PC-3 (cell line): ENCODE data around the gene TIPRL. TPM values are rescaled to one million over a fixed set of nuclear protein-coding genes. Genes with fewer than 3 reads are reported as not detected.

Experiments
- ATAC-seq: fragments of 200-7000 bp; cut with Tn5 transposase; 2 replicates; pipeline ENCODE4 v1.9.1; 2020; ENCODE audit warnings: mild to moderate bottlenecking, moderate library complexity
- BruUV-seq: library from RNA; stranded (reverse); fragments of 400-500 nt; replicated peaks from 2 replicates; lab custom pipeline; 2021; lab: Mats Ljungman, UMichigan
- CTCF ChIA-PET: fragments of 300-600 bp; sonication (Branson Sonifier 250); formaldehyde crosslinking; loops from one replicate; lab custom pipeline; 2022; ENCODE audit warnings: antibody characterized with exemption; lab: Charles Lee
- POLR2A ChIA-PET: fragments of 300-600 bp; sonication (Branson Sonifier 250); formaldehyde crosslinking; loops from one replicate; lab custom pipeline; 2022; ENCODE audit warnings: antibody characterized with exemption; ENCODE audit not compliant: unreplicated experiment; lab: Charles Lee
- DNase-seq: peaks from one replicate; pipeline ENCODE4 v3.0.0-alpha.2; 2015
- H2AFZ ChIP-seq: fragments of 300-600 bp; sonication (generic); 2 replicates; pipeline ENCODE4 v1.6.0; 2016; ENCODE audit warnings: antibody characterized with exemption, low read length
- H3F3A ChIP-seq: fragments of 300-600 bp; sonication (generic); one replicate; pipeline ENCODE4 v1.6.0; 2017; ENCODE audit warnings: antibody characterized with exemption, low read length, control low read depth, mild to moderate bottlenecking; ENCODE audit not compliant: unreplicated experiment
- H3K27ac ChIP-seq: fragments of 300-600 bp; sonication (generic); 2 replicates; pipeline ENCODE4 v1.5.1; 2016; ENCODE audit warnings: mild to moderate bottlenecking, low read length
- H3K27me3 ChIP-seq: fragments of 300-600 bp; sonication (generic); 2 replicates; pipeline ENCODE4 v1.6.1; 2016; ENCODE audit warnings: low read length, mixed read lengths
- H3K36me3 ChIP-seq: fragments of 300-600 bp; sonication (generic); 2 replicates; pipeline ENCODE4 v1.6.1; 2016; ENCODE audit warnings: low read depth, mixed run types, low read length, mixed read lengths
- H3K4me1 ChIP-seq: fragments of 300-600 bp; sonication (generic); 2 replicates; pipeline ENCODE4 v1.5.1; 2016; ENCODE audit warnings: low read length; ENCODE audit not compliant: insufficient read depth
- H3K4me2 ChIP-seq: fragments of 300-600 bp; sonication (generic); 2 replicates; pipeline ENCODE4 v1.6.0; 2016; ENCODE audit warnings: low read length
- H3K4me3 ChIP-seq: fragments of 300-600 bp; sonication (generic); 2 replicates; pipeline ENCODE4 v1.5.1; 2016; ENCODE audit warnings: mild to moderate bottlenecking, low read length, mixed read lengths
- H3K79me2 ChIP-seq: fragments of 300-600 bp; sonication (generic); 2 replicates; pipeline ENCODE4 v1.6.1; 2017; ENCODE audit warnings: low read length, mixed read lengths
- H3K9ac ChIP-seq: fragments of 300-600 bp; sonication (generic); 2 replicates; pipeline ENCODE4 v1.6.0; 2016; ENCODE audit warnings: mild to moderate bottlenecking, low read length
- H3K9me2 ChIP-seq: fragments of 300-600 bp; sonication (generic); replicated peaks from 2 replicates; pipeline ENCODE4 v1.6.1; 2016; ENCODE audit warnings: mixed run types, low read length, mixed read lengths
- H3K9me3 ChIP-seq: fragments of 300-600 bp; sonication (generic); 2 replicates; pipeline ENCODE4 v1.6.1; 2016; ENCODE audit warnings: low read length, mixed read lengths
- H4K20me1 ChIP-seq: fragments of 300-600 bp; sonication (generic); 2 replicates; pipeline ENCODE4 v1.6.1; 2016; ENCODE audit warnings: low read length, mixed read lengths
- CTCF ChIP-seq: fragments of 300-600 bp; sonication (generic); conservative IDR thresholded peaks from 2 replicates; pipeline ENCODE4 v1.5.1; 2017; ENCODE audit warnings: antibody characterized with exemption, low read depth, mild to moderate bottlenecking, low read length
- EZH2 ChIP-seq: fragments of 300-600 bp; sonication (generic); IDR thresholded peaks from one replicate; pipeline ENCODE4 v1.6.1; 2017; ENCODE audit warnings: antibody characterized with exemption, mild to moderate bottlenecking, low read length; ENCODE audit not compliant: unreplicated experiment
- EZH2phosphoT487 ChIP-seq: fragments of 300-600 bp; sonication (generic); IDR thresholded peaks from 2 replicates; pipeline ENCODE4 v1.6.1; 2018; ENCODE audit warnings: mild to moderate bottlenecking, antibody characterized with exemption, low read length, borderline replicate concordance
- intact Hi-C: fragments of 100-400 bp; cut with micrococcal nuclease; formaldehyde crosslinking; loops from 2 replicates; pipeline ENCODE4 v1.9.0; 2023
- total RNA-seq: library from RNA; depleted of rRNA; stranded (reverse); fragments of >200 nt; gene quantifications from 2 replicates; pipeline ENCODE4 v1.2.3, GENCODE V29; 2014

Gene TIPRL
- total RNA-seq, 1 experiment from 2014 or later, result 50.1 TPM

- intact Hi-C loops, result no loop called here
- POLR2A ChIA-PET, result no interaction called here
- Histone ChIP-seq H4K20me1 (no peaks in the 10 kb centered on the region), H3K27me3 (no peaks in the 10 kb centered on the region), H2AFZ (0 out of 2 replicates have a peak overlapping the region, but pooled peaks have one; percentile 6), H3K4me3 (no peak overlapping the region), H3K36me3 (no peaks in the 10 kb centered on the region), H3K79me2 (no peaks in the 10 kb centered on the region), H3K4me1 (0 out of 2 replicates have a peak, but pooled peaks cover 1% of the 10 kb centered on the region), H3K9me2 (no peaks in the 10 kb centered on the region), H3K4me2 (no peak overlapping the region), H3F3A (no peaks in the 10 kb centered on the region), H3K27ac (no peak overlapping the region), H3K9ac (no peak overlapping the region), H3K9me3 (no peaks in the 10 kb centered on the region)
- ATAC-seq (no peak), DNase-seq (no peak)
- BruUV-seq, result no TSS peak
- TF ChIP-seq EZH2 (no peak), EZH2phosphoT487 (no peak), CTCF (no peak)
- CTCF ChIA-PET, result no interaction called here
Measured at GRCh38 chr1:168218658-168219057, 39.9 kb downstream of the TIPRL start.

DNA sequence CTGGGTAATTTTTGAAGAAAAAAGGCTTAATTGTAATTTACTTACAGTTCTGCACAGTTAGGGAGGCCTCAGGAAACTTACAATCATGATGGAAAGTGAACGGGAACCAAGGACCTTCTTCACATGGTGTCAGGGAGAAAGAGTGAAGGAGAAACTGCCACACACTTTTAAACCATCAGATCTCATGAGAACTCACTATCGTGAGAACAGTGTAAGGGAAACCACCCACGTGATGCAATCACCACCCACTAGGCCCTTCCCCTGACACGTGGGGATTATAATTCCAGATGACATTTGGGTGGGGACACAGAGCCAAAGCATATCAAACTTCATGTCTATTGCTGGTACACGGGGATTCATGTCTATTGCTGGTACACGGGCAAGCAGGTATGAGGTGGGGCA is 41.7 kb downstream of the TIPRL start:
- POLR2A ChIA-PET, result no interaction called here
- CTCF ChIA-PET, result no interaction called here

More for the DNA sequence above, 41.7 kb downstream of the TIPRL start:
- H3K4me3 ChIP-seq, result no peak overlapping the region
- no peaks in the 10 kb centered on the region for H4K20me1 ChIP-seq
- H3K36me3 ChIP-seq, result no peaks in the 10 kb centered on the region
- DNase-seq (no peak), ATAC-seq (no peak)
- H3F3A ChIP-seq, result peaks cover 7% of the 10 kb centered on the region
- BruUV-seq, result no TSS peak
- H3K79me2 ChIP-seq, result no peaks in the 10 kb centered on the region; the same call in 1 of the 2 replicates
- no peak overlapping the region for H3K27ac ChIP-seq
- no peaks in the 10 kb centered on the region for H3K27me3 ChIP-seq
- intact Hi-C loops, result no loop called here
- H3K9me3 ChIP-seq, result no peaks in the 10 kb centered on the region
- peaks cover 16% of the 10 kb centered on the region for H3K4me1 ChIP-seq
- H3K4me2 ChIP-seq, result no peak overlapping the region
- no peaks in the 10 kb centered on the region for H3K9me2 ChIP-seq
- no peak overlapping the region for H2AFZ ChIP-seq
- H3K9ac ChIP-seq, result no peak overlapping the region
- TF ChIP-seq EZH2phosphoT487, result no peak
- TF ChIP-seq EZH2, result no peak
- no peak for TF ChIP-seq CTCF
